GM12864 (cell line): ENCODE results near the gene HSPG2.

ENCODE experiments used
- DNase-seq: peaks from one replicate; pipeline ENCODE4 v3.0.0-alpha.2; 2011; ENCODE audit warnings: low read depth
- H3K4me3 ChIP-seq: 2 replicates; pipeline ENCODE4 v1.5.1; 2011; ENCODE audit warnings: mild to moderate bottlenecking, low read depth, low read length, control low read depth
- CTCF ChIP-seq: IDR thresholded peaks from 2 replicates; pipeline ENCODE4 v1.5.1; 2011; ENCODE audit warnings: low read depth, mild to moderate bottlenecking, moderate library complexity, low read length, control low read depth, inconsistent platforms; ENCODE audit errors: missing control alignments

Gene HSPG2

GRCh38 chr1:21916447-21917238 lies 20.5 kb downstream of the HSPG2 start:
- no peak for TF ChIP-seq CTCF
- DNase-seq: no peak

GRCh38 chr1:21914880-21915640 lies 22.1 kb downstream of the HSPG2 start:
- H3K4me3 ChIP-seq: no peak overlapping the region
- DNase-seq: no peak
- no peak for TF ChIP-seq CTCF

More at GRCh38 chr1:21916447-21917238, 20.5 kb downstream of the HSPG2 start:
- no peak overlapping the region for H3K4me3 ChIP-seq

GRCh38 chr1:21914450-21914849 lies 22.7 kb downstream of the HSPG2 start:
- no peak for TF ChIP-seq CTCF

GRCh38 chr1:21913763-21914162 lies 23.3 kb downstream of the HSPG2 start:
- H3K4me3 ChIP-seq: no peak overlapping the region
- TF ChIP-seq CTCF: no peak
- DNase-seq: no peak

More at GRCh38 chr1:21914450-21914849, 22.7 kb downstream of the HSPG2 start:
- DNase-seq: no peak
- H3K4me3 ChIP-seq: no peak overlapping the region

GRCh38 chr1:21913258-21913657 lies 23.9 kb downstream of the HSPG2 start:
- no peak for DNase-seq
- no peak overlapping the region for H3K4me3 ChIP-seq

GRCh38 chr1:21912038-21912758 lies 24.9 kb downstream of the HSPG2 start:
- H3K4me3 ChIP-seq: no peak overlapping the region
- TF ChIP-seq CTCF: no peak
- DNase-seq: no peak

More at GRCh38 chr1:21913258-21913657, 23.9 kb downstream of the HSPG2 start:
- TF ChIP-seq CTCF: no peak
